A673 (cell line): ENCODE measurements around the gene PNMA1. TPM values are rescaled to one million over a fixed set of nuclear protein-coding genes. Genes with fewer than 3 reads are reported as not detected.
"Not testable (repeated sequence)": the region's sequence is repeated elsewhere in the genome, so short reads cannot be mapped to it uniquely, and the experiment has no call there.

Experiments used
- BruUV-seq: library from RNA; stranded (reverse); fragments of 400-500 nt; replicated peaks from 2 replicates; lab custom pipeline; 2021; lab: Mats Ljungman, UMichigan
- CTCF ChIA-PET: fragments of 300-600 bp; sonication (Branson Sonifier 250); formaldehyde crosslinking; loops from one replicate; lab custom pipeline; 2022; ENCODE audit warnings: antibody characterized with exemption; lab: Charles Lee
- POLR2A ChIA-PET: fragments of 300-600 bp; sonication (Branson Sonifier 250); formaldehyde crosslinking; loops from one replicate; lab custom pipeline; 2022; ENCODE audit warnings: antibody characterized with exemption; ENCODE audit not compliant: low non-redundant PET; lab: Charles Lee
- DNase-seq: peaks from one replicate; pipeline ENCODE4 v3.0.0-alpha.2; 2015; ENCODE audit warnings: low spot score
- H3K27ac ChIP-seq: fragments of 200-600 bp; sonication (generic); 2 replicates; pipeline ENCODE4 v1.5.1; 2016; ENCODE audit warnings: mixed run types, low read depth, mild to moderate bottlenecking, mixed read lengths, antibody characterized with exemption, low read length; ENCODE audit not compliant: poor library complexity, severe bottlenecking
- H3K27me3 ChIP-seq: fragments of 200-600 bp; sonication (generic); replicated peaks from 2 replicates; pipeline ENCODE4 v1.6.1; 2017; ENCODE audit warnings: mixed run types, low read depth, mild to moderate bottlenecking, mixed read lengths, antibody characterized with exemption, low read length; ENCODE audit not compliant: insufficient read depth, poor library complexity
- H3K36me3 ChIP-seq: fragments of 200-600 bp; sonication (generic); 2 replicates; pipeline ENCODE4 v1.6.1; 2016; ENCODE audit warnings: mixed run types, mild to moderate bottlenecking, mixed read lengths, antibody characterized with exemption, low read length; ENCODE audit not compliant: insufficient read depth, poor library complexity, severe bottlenecking
- H3K4me1 ChIP-seq: fragments of 200-600 bp; sonication (generic); 2 replicates; pipeline ENCODE4 v1.6.1; 2017; ENCODE audit warnings: mixed run types, mild to moderate bottlenecking, mixed read lengths, antibody characterized with exemption, low read length; ENCODE audit not compliant: insufficient read depth, poor library complexity, severe bottlenecking
- H3K4me3 ChIP-seq: fragments of 200-600 bp; sonication (generic); 2 replicates; pipeline ENCODE4 v1.5.1; 2016; ENCODE audit warnings: low read depth, mixed run types, mild to moderate bottlenecking, mixed read lengths, low read length; ENCODE audit not compliant: poor library complexity, severe bottlenecking
- H3K9me3 ChIP-seq: fragments of 200-600 bp; sonication (generic); 2 replicates; pipeline ENCODE4 v1.6.1; 2016; ENCODE audit warnings: mixed run types, low read depth, mild to moderate bottlenecking, mixed read lengths, antibody characterized with exemption, low read length; ENCODE audit not compliant: poor library complexity, severe bottlenecking
- CTCF ChIP-seq: fragments of 300-800, 200-600 bp; sonication (generic); conservative IDR thresholded peaks from 2 replicates; pipeline ENCODE4 v1.5.1; 2017; ENCODE audit warnings: low read depth, mild to moderate bottlenecking, antibody characterized with exemption, low read length, moderate library complexity, mixed read lengths
- EZH2 ChIP-seq: fragments of 200-600 bp; sonication (generic); IDR thresholded peaks from 2 replicates; pipeline ENCODE4 v1.6.1; 2017; ENCODE audit warnings: borderline replicate concordance, low read depth, mild to moderate bottlenecking, mixed read lengths, antibody characterized with exemption, low read length; ENCODE audit not compliant: poor library complexity, severe bottlenecking
- intact Hi-C: fragments of 100-400 bp; cut with micrococcal nuclease; formaldehyde crosslinking; loops from one replicate; pipeline ENCODE4 v1.10.0; 2022; ENCODE audit not compliant: unreplicated experiment
- total RNA-seq: library from RNA; stranded (reverse); gene quantifications from 2 replicates; pipeline ENCODE4 v1.2.3, GENCODE V29; 2021

Gene PNMA1
- total RNA-seq, 1 experiment from 2014 or later = 51.4 TPM

- BruUV-seq = no TSS peak
- ChIA-PET CTCF (no interaction called here), POLR2A (no interaction called here)
- H3K9me3 ChIP-seq = no peaks in the 10 kb centered on the region
- no peaks in the 10 kb centered on the region for H3K27me3 ChIP-seq
- DNase-seq = no peak
- peaks cover 9% of the 10 kb centered on the region for H3K36me3 ChIP-seq
- H3K27ac ChIP-seq = peak overlapping the region; percentile 85
- H3K4me1 ChIP-seq = peaks cover 8% of the 10 kb centered on the region
- peak overlapping the region; percentile 87 for H3K4me3 ChIP-seq
- no peak for TF ChIP-seq CTCF
- TF ChIP-seq EZH2 = no peak
- intact Hi-C loops = no loop called here
Observed at GRCh38 chr14:73712540-73713180, 1.5 kb downstream of the PNMA1 start.

GRCh38 chr14:73712071-73712506 lies 2.1 kb downstream of the PNMA1 start:
- Histone ChIP-seq H3K27ac (peak overlapping the region; percentile 31), H3K9me3 (no peaks in the 10 kb centered on the region), H3K4me3 (peak overlapping the region; percentile 87), H3K4me1 (peaks cover 8% of the 10 kb centered on the region), H3K36me3 (peaks cover 5% of the 10 kb centered on the region), H3K27me3 (no peaks in the 10 kb centered on the region)
- intact Hi-C loops = no loop called here
- DNase-seq = no peak
- ChIA-PET CTCF (no interaction called here), POLR2A (no interaction called here)
- no peak for TF ChIP-seq EZH2
- no peak for TF ChIP-seq CTCF
- no TSS peak for BruUV-seq

GRCh38 chr14:73710737-73711136 lies 3.4 kb downstream of the PNMA1 start:
- Histone ChIP-seq H3K27ac (no peak overlapping the region), H3K27me3 (no peaks in the 10 kb centered on the region), H3K9me3 (no peaks in the 10 kb centered on the region), H3K4me3 (no peak overlapping the region), H3K4me1 (peaks cover 8% of the 10 kb centered on the region), H3K36me3 (no peaks in the 10 kb centered on the region)
- ChIA-PET POLR2A (no interaction called here), CTCF (no interaction called here)
- no peak for TF ChIP-seq EZH2
- BruUV-seq = no TSS peak
- intact Hi-C loops = no loop called here
- DNase-seq = no peak

- intact Hi-C loops = no loop called here
- Histone ChIP-seq H3K27me3 (no peaks in the 10 kb centered on the region), H3K9me3 (no peaks in the 10 kb centered on the region), H3K4me1 (peaks cover 7% of the 10 kb centered on the region), H3K27ac (no peak overlapping the region), H3K36me3 (no peaks in the 10 kb centered on the region), H3K4me3 (no peak overlapping the region)
- no peak for TF ChIP-seq CTCF
- TF ChIP-seq EZH2 = no peak
- ChIA-PET CTCF (no interaction called here), POLR2A (no interaction called here)
- no TSS peak for BruUV-seq
- DNase-seq = no peak
Observed at GRCh38 chr14:73709904-73710469, 4.2 kb downstream of the PNMA1 start.

- intact Hi-C loops, H3K9me3 ChIP-seq, H3K4me3 ChIP-seq, POLR2A ChIA-PET, BruUV-seq, H3K27ac ChIP-seq, DNase-seq, H3K27me3 ChIP-seq, H3K36me3 ChIP-seq, H3K4me1 ChIP-seq, CTCF ChIA-PET: not testable (repeated sequence)
Observed at GRCh38 chr14:73708076-73708475, 6.1 kb downstream of the PNMA1 start.
